ENCODE results near the gene OPTC.

Gene OPTC

GRCh38 chr1:203539831-203540546, 46.0 kb downstream of the OPTC start:
- no peak for DNase-seq

GRCh38 chr1:203544485-203544884, 50.5 kb downstream of the OPTC start:
- DNase-seq = no peak

- no peak for DNase-seq
Measured at GRCh38 chr1:203544978-203545816, 51.2 kb downstream of the OPTC start.

- DNase-seq = no peak
Measured at GRCh38 chr1:203546274-203546673, 52.3 kb downstream of the OPTC start.

GRCh38 chr1:203547147-203547546, 53.2 kb downstream of the OPTC start:
- DNase-seq = no peak

GRCh38 chr1:203547771-203548421, 53.9 kb downstream of the OPTC start:
- no peak for DNase-seq

- DNase-seq = no peak
Measured at GRCh38 chr1:203548892-203549291, 54.9 kb downstream of the OPTC start.

- no peak for DNase-seq
Measured at GRCh38 chr1:203549309-203549708, 55.4 kb downstream of the OPTC start.

GRCh38 chr1:203550846-203551245, 56.9 kb downstream of the OPTC start:
- no peak for DNase-seq

- DNase-seq = no peak
Measured at GRCh38 chr1:203551550-203551949, 57.6 kb downstream of the OPTC start.

GRCh38 chr1:203553496-203553895, 59.5 kb downstream of the OPTC start:
- DNase-seq = no peak

- no peak for DNase-seq
Measured at GRCh38 chr1:203554071-203554470, 60.1 kb downstream of the OPTC start.

- DNase-seq = no peak
Measured at GRCh38 chr1:203555076-203555475, 61.1 kb downstream of the OPTC start.

GRCh38 chr1:203555511-203556046, 61.6 kb downstream of the OPTC start:
- DNase-seq = no peak

GRCh38 chr1:203556047-203556851, 62.3 kb downstream of the OPTC start:
- DNase-seq = no peak

GRCh38 chr1:203557390-203557789, 63.4 kb downstream of the OPTC start:
- no peak for DNase-seq

- DNase-seq = no peak
Measured at GRCh38 chr1:203558064-203558760, 64.3 kb downstream of the OPTC start.

Data from cerebellar nuclear complex (tissue), 1 donor.